OCI-LY3 (cell line): ENCODE data around the gene SNRNP40.
A peak's percentile ranks its signal among the peaks of the same experiment; 100 is the strongest.

Experiments
- H2AFZ ChIP-seq: fragments of 200-600, 300-600 bp; shearing (Covaris generic); 2 replicates; pipeline ENCODE4 v1.6.0; 2014; ENCODE audit warnings: antibody characterized with exemption, low read depth, low read length
- H3K27ac ChIP-seq: fragments of 200-600, 300-600 bp; sonication (generic); 2 replicates; pipeline ENCODE4 v1.5.1; 2014; ENCODE audit warnings: mild to moderate bottlenecking, low read length, moderate library complexity, mixed read lengths
- H3K27me3 ChIP-seq: fragments of 200-600, 300-600 bp; sonication (generic); 2 replicates; pipeline ENCODE4 v1.6.1; 2014; ENCODE audit warnings: low read depth, low read length, mixed read lengths
- H3K36me3 ChIP-seq: fragments of 200-600, 300-600 bp; sonication (generic); replicated peaks from 2 replicates; pipeline ENCODE3; 2014; ENCODE audit warnings: low read depth, low read length, mixed read lengths
- H3K4me1 ChIP-seq: fragments of 300-600, 200-600 bp; sonication (generic); 2 replicates; pipeline ENCODE4 v1.6.1; 2014; ENCODE audit warnings: low read length, mixed read lengths
- H3K4me2 ChIP-seq: fragments of 200-600, 300-600 bp; sonication (generic); 2 replicates; pipeline ENCODE4 v1.6.1; 2014; ENCODE audit warnings: low read length, mixed read lengths
- H3K4me3 ChIP-seq: fragments of 300-600, 200-600 bp; sonication (generic); 2 replicates; pipeline ENCODE4 v1.5.1; 2014; ENCODE audit warnings: antibody characterized with exemption, mild to moderate bottlenecking, low read length, moderate library complexity
- H3K79me2 ChIP-seq: fragments of 300-600, 200-600 bp; shearing (Covaris generic); 2 replicates; pipeline ENCODE4 v1.6.1; 2014; ENCODE audit warnings: mild to moderate bottlenecking, low read length, mixed read lengths
- H3K9ac ChIP-seq: fragments of 300-600, 200-600 bp; shearing (Covaris generic); 2 replicates; pipeline ENCODE4 v1.6.0; 2014; ENCODE audit warnings: mild to moderate bottlenecking, low read length, moderate library complexity
- H3K9me3 ChIP-seq: fragments of 200-600, 300-600 bp; shearing (Covaris generic); 2 replicates; pipeline ENCODE4 v1.6.1; 2014; ENCODE audit warnings: low read length, mixed read lengths; ENCODE audit not compliant: insufficient read depth
- H4K20me1 ChIP-seq: fragments of 200-600, 300-600 bp; sonication (generic); 2 replicates; pipeline ENCODE4 v1.6.1; 2016; ENCODE audit warnings: low read length, mixed read lengths; ENCODE audit not compliant: insufficient read depth
- EZH2phosphoT487 ChIP-seq: fragments of 200-600 bp; shearing (Covaris generic); IDR thresholded peaks from 2 replicates; pipeline ENCODE4 v1.6.1; 2018; ENCODE audit warnings: antibody characterized with exemption, mixed run types, low read depth
- TF ChIP-seq, protein P1 (sequence below): fragments of 200-600, 300-600 bp; sonication (generic); IDR thresholded peaks from 2 replicates; pipeline ENCODE4 v1.5.1; 2014; ENCODE audit warnings: antibody characterized with exemption, low read length, low read depth

Gene SNRNP40

DNA sequence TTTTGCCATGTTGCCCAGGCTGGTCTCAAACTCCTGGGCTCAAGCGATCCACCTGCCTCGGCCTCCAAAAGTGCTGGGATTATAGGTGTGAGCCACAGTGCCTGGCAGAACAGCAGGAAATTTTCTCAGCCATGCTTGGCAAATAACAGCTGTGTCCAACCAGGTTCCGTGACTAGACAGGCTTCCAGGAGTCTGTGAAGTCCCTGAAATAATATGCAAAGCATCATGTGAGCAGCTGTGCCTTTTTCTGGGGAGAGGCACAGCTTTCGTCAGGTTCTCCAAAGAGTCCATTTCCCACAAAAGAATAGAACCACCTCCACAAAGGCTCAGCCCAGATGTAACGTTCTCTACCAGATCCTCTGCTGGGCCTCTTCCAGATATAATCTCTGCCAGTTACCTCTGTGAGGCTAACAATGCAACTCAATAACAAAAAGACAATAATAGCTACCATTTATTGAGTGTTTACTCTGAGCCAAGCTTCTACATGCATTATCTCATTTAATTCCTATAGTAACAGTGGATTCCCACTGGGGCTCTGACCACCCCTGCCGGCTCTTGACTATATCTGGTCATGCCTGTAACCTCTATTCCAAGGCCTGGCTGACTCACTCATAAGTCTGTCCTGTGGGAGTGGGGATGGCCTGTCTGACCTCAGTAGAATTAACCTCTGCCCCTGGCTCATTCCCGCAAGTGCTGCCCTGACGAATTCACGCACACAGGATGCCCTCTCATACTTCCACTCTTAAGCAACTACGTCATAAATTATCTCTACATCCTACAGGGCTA is 52.9 kb downstream of the SNRNP40 start:
- Histone ChIP-seq H4K20me1 (no peaks in the 10 kb centered on the region), H3K9me3 (no peaks in the 10 kb centered on the region), H2AFZ (no peak overlapping the region), H3K4me2 (no peak overlapping the region), H3K79me2 (no peaks in the 10 kb centered on the region), H3K36me3 (no peaks in the 10 kb centered on the region), H3K4me3 (no peak overlapping the region), H3K4me1 (no peaks in the 10 kb centered on the region), H3K27me3 (peaks cover 16% of the 10 kb centered on the region), H3K27ac (no peak overlapping the region), H3K9ac (no peak overlapping the region)
- no peak for TF ChIP-seq EZH2phosphoT487

DNA sequence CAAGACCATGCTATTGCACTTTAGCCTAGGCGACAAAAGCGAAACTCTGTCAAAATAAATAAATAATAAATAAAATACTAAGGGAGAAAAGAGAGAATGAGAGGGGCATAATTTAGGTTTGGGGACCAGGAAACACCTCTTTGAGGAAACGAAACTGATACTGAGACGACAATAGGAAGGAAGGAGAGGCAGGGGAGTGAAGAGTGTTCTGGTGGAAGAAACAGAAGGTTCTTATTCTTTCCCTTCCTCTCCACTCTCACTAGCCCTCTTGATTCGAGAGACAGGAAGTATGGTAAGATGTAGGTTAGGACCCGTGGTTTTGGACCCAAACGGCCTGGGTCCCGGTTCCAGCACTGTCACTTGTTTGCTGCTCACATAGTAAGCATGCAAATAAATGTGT is 55.3 kb downstream of the SNRNP40 start:
- H3K4me2 ChIP-seq, result 0 out of 2 replicates have a peak overlapping the region, but pooled peaks have one; percentile 5

DNA sequence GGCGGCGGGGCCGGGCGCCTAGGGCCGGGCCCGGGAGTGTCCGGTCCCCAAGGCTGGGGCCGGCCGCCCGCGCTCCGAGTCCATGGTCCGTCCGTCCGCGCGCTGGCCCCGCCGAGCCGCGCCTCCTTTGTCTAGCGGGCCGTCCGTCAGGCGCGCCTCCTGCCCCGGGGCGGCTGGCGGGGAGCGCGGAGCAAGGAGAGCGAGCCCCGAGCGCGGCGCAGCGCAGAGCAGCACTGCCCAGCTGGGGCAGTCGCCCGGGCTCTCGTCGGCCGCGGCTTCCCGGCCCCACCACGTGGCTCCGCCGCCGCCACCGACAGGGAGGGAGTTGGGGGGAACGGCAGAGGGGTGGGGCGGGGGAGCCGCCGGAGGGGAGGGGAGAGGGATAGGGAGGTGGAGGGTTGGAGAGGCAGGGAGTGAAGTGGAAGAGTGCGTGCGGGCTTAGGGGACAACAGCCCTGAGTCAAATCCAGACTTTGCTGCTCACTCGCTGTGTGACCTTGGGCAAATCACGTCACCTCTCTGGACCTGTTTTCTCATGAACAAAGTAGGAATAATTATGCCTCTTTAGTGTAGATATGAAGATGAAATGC is 56.8 kb downstream of the SNRNP40 start, which contains the start of gene NKAIN1:
NKAIN1 (minus strand) TSS at position 235 of the 589 bp plus-strand sequence. CDS start 340 bp downstream, outside the sequence.
- Histone ChIP-seq H3K4me1 (no peaks in the 10 kb centered on the region), H2AFZ (no peak within 1 kb of the TSS), H3K27me3 (peaks cover 25% of the 10 kb centered on the region), H3K27ac (no peak within 1 kb of the TSS), H3K9ac (no peak within 1 kb of the TSS), H4K20me1 (no peaks in the 10 kb centered on the region), H3K79me2 (no peaks in the 10 kb centered on the region), H3K9me3 (no peaks in the 10 kb centered on the region), H3K4me3 (peak within 1 kb of the TSS; percentile 50), H3K36me3 (no peaks in the 10 kb centered on the region), H3K4me2 (peak within 1 kb of the TSS; percentile 39)
- TF ChIP-seq, protein P1, sequence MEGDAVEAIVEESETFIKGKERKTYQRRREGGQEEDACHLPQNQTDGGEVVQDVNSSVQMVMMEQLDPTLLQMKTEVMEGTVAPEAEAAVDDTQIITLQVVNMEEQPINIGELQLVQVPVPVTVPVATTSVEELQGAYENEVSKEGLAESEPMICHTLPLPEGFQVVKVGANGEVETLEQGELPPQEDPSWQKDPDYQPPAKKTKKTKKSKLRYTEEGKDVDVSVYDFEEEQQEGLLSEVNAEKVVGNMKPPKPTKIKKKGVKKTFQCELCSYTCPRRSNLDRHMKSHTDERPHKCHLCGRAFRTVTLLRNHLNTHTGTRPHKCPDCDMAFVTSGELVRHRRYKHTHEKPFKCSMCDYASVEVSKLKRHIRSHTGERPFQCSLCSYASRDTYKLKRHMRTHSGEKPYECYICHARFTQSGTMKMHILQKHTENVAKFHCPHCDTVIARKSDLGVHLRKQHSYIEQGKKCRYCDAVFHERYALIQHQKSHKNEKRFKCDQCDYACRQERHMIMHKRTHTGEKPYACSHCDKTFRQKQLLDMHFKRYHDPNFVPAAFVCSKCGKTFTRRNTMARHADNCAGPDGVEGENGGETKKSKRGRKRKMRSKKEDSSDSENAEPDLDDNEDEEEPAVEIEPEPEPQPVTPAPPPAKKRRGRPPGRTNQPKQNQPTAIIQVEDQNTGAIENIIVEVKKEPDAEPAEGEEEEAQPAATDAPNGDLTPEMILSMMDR, result no peak
- TF ChIP-seq EZH2phosphoT487, result no peak

More for the DNA sequence above, 55.3 kb downstream of the SNRNP40 start:
- no peak overlapping the region for H3K27ac ChIP-seq
- no peak overlapping the region for H3K4me3 ChIP-seq
- H2AFZ ChIP-seq, result no peak overlapping the region
- H3K9me3 ChIP-seq, result no peaks in the 10 kb centered on the region
- H3K36me3 ChIP-seq, result no peaks in the 10 kb centered on the region
- H3K9ac ChIP-seq, result no peak overlapping the region
- no peaks in the 10 kb centered on the region for H3K4me1 ChIP-seq
- TF ChIP-seq, protein P1, result no peak
- TF ChIP-seq EZH2phosphoT487, result no peak
- H4K20me1 ChIP-seq, result no peaks in the 10 kb centered on the region
- peaks cover 25% of the 10 kb centered on the region for H3K27me3 ChIP-seq
- no peaks in the 10 kb centered on the region for H3K79me2 ChIP-seq

DNA sequence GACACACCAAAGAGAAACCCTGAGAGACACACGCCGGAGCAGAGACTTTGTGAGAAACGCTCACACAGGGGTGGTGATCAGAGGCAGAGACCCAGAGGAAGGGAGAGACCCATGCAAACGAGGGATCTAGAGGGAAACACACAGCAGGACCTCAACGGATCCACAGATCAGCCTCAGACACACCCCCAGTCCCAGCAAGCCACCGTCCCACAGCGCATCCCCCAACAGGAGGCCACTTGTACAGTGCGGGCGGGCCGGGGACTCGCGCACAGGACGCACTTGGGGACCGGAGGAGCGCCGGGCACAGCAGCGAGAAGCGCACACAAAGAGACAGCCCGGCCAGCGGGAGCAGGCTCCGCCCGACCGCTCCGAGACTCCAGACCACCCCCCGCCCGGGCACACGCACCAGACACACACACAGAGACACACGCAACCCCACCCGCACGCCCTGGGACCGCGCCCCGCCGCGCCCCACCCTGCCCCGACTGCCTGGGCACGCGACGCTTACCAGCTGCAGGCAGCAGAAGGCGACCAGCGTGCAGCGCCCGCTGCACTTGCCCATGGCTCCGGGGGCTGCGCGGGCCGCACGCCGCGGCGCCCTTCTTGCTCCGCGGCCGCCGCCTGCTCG is 57.5 kb downstream of the SNRNP40 start:
- Histone ChIP-seq H3K4me3 (peak overlapping the region; percentile 46; the same call in 1 of the 2 replicates), H4K20me1 (no peaks in the 10 kb centered on the region), H2AFZ (no peak overlapping the region), H3K36me3 (no peaks in the 10 kb centered on the region), H3K27ac (no peak overlapping the region), H3K27me3 (peaks cover 25% of the 10 kb centered on the region), H3K9ac (no peak overlapping the region), H3K4me2 (peak overlapping the region; percentile 14; the same call in 1 of the 2 replicates), H3K4me1 (no peaks in the 10 kb centered on the region), H3K9me3 (no peaks in the 10 kb centered on the region), H3K79me2 (no peaks in the 10 kb centered on the region)
- TF ChIP-seq, protein P1, result no peak
- TF ChIP-seq EZH2phosphoT487, result no peak
